ENCODE data around the gene ABHD11.
A peak's percentile ranks its signal among the peaks of the same experiment; 100 is the strongest.

The ABHD11 gene

GRCh38 chr7:73702226-73702625, 36.4 kb downstream of the ABHD11 start:
- DNase-seq = no peak

GRCh38 chr7:73701357-73701995, 37.1 kb downstream of the ABHD11 start:
- DNase-seq = peak in 11 of 56 donors; percentile 3 to 32 (median 22)

DNA sequence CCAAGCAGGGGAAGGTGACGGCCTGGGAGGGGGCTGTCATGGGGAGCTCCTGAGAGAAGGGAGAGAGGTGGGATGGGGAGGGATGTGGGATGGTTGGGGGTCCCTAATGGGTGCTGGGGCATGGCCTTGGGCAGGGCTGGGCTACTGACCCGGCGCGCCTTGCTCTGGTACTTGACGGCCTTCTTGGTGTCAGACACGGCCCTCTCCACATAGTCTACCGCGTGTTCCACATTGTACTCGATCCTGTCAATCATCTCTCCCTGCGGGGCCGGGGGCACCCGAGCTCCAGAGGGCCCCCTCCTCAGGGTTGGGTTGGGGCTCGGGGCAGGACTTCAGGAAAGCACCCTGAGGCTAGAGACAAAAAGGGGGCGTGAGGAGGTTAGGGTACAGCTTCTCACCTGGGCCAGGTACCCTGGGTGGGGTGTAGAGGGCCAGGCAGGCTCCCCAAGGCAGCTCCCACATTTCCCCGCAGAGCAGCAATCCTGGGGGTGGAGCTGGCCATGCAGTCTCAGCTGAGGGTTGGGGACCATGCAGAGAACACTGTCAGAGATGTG, 37.9 kb downstream of the ABHD11 start:
- no peak for DNase-seq

DNA sequence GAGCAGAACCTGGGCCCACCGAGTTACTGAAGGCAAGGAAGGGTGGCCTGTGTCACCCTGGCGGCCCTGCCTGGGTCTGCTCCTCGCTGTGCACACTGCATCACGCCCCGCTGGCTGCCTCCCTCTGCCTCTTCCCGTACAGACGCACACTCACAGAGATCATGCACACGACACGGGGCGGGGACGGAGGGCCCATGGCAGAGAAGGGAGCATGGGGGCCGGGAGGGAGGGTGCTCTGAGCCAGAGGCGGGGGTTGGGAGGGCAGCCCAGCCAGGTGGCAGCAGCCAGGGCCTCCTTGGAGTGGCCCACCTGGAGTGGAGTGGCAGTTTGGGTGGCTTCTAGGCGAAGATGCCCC, 38.6 kb downstream of the ABHD11 start:
- DNase-seq = no peak

GRCh38 chr7:73699370-73700068, 39.1 kb downstream of the ABHD11 start:
- peak in 2 of 56 donors; percentile 11 to 14 for DNase-seq

DNA sequence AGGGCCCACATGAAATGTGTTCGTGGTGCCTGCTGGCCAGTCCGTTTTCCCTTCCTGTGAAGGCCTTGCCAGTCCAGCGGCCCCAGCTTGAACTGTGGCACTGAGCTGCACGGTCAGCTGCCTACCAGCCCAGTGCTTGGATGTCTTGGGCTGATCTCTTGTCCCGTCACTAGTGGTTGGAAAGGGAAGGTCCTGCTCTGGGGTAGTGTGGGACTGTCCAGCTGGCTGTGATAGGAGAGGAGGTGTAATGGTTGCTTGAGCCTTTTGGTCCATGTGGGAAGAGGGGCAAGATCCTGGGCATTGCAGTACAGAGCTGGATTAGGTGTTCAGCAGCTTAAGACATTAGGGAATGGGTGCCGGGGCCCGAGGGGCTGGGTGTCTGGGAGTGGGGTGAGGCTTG, 40.2 kb downstream of the ABHD11 start:
- DNase-seq = no peak

DNA sequence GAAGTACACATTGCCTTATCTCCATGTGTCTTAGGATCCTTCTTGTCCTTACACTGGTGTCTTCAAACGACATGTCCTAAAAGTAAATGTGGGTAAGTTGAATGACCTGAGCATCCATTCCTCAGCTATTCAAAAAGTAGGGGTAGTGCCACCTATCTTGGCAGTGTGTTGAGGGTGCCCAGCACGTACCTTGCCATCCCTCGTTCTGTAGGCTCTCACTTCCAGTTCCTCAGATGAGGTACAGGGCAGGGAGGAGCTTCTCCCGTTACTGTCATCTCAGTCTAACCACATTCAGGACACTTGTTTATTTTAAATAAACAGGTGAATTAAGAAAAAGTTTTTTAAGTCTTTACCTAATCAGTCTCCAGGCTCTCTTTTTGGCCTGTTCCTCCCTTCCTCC, 42.2 kb downstream of the ABHD11 start:
- DNase-seq = no peak

GRCh38 chr7:73690646-73691045, 48.0 kb downstream of the ABHD11 start:
- DNase-seq = no peak

DNA sequence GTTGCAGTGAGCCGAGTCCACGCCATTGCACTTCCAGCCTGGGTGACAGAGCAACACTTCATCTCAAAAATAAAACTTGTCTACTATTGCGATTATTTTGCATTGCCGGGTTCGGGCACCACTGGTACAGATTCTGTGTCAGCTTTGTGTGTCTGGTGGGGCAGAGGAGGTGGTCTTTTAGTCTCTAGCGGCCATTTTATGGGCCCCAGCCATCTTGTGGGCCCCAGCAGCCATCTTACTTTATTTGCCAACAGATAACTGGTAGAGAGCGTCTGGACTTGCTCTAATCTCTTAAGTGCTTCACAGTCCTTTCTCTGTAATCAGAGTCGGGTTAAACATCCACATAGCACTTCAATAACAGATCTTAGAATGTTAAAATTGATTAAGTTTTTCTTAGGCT, 50.3 kb downstream of the ABHD11 start:
- DNase-seq = no peak

Measured in amygdala (tissue), 56 donors.